GM18520 (cell line): ENCODE data around the gene CANT1.
"Not testable (repeated sequence)": the region's sequence is repeated elsewhere in the genome, so short reads cannot be mapped to it uniquely, and the experiment has no call there.

Experiments used
- ATAC-seq: cut with Tn5 transposase; IDR thresholded peaks from one replicate; pipeline ENCODE4 v1.9.1; 2021; ENCODE audit not compliant: unreplicated experiment

The CANT1 gene

DNA sequence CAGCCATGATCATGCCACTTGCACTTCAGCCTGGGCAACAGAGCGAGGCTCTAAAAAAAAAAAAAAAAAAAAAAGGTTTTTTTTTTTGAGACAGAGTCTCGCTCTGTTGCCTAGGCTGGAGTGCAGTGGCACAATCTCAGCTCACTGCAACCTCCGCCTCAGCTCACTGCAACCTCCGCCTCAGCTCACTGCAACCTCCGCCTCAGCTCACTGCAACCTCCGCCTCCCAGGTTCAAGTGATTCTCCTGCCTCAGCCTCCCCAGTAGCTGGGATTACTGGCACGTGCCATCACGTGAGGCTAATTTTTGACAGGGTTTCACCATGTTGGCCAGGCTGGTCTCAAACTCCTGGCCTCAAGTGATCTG lies 46.6 kb downstream of the CANT1 start:
- ATAC-seq, result not testable (repeated sequence)

DNA sequence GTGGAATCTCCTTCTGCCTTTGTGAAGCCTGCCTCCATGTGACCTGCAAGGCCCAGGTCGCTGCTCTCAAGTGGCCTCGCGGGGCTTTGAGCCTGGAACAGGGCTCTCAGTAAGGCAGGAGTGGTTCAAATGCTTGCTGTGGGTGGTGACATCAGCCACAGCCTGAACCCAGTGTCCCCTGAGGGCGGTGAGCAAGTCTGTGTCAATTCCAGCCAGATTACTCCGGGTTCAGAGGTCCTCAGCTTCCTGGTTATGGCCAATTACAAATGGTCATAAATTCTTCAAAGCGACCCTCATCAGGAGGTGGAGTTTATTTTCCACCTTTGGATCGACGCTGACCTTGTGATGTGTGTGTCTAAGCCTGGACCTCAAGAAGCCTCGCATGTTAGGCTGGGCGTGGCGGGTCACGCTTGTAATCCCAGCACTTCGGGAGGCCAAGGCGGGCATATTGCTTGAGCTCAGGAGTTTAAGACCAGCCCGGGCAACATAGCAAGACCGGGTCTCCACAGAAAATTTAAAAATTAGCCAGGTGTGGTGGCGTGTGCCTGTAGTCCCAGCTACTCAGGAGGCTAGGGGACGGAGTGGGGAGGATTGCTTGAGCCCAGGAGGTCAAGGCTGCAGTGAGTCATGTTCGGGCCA lies 47.1 kb downstream of the CANT1 start:
- ATAC-seq, result no peak

DNA sequence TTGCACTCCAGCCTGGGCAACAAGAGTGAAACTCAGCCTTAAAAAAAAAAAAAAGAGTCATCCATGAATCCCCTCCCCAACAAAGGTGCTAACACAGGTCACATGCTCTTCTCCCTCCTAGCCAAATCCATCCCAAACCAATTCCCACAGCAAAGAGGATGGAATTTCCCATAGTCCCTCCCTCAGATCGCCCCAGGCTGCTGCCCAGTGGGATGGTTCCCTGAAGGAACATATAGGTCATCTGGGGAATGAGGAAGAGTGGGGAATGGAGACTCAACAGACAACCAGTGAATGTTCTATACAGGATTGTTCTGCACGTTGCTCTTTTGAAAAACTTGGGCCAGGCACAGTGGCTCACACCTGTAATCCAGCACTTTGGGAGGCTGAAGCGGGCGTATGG lies 48.0 kb downstream of the CANT1 start:
- no peak for ATAC-seq

DNA sequence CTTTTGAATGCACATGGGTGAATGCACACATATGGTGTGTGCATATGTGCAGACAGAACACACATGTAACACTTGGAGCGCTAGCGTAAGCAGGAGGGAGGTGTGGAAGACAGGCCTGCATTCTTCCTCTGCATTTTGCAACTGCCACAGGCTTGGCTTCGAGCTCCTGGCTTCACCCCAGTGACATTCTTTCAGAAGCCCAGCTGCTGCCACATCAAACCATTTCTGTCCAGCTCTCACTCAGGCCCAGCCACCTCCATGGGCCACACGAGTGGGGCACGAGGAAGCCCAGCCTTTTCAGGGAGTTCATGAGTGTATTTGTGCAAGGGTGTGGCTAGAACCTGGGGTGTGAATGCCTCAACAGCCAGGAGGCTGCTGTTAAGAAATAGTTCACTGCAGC lies 48.6 kb downstream of the CANT1 start:
- ATAC-seq, result no peak

DNA sequence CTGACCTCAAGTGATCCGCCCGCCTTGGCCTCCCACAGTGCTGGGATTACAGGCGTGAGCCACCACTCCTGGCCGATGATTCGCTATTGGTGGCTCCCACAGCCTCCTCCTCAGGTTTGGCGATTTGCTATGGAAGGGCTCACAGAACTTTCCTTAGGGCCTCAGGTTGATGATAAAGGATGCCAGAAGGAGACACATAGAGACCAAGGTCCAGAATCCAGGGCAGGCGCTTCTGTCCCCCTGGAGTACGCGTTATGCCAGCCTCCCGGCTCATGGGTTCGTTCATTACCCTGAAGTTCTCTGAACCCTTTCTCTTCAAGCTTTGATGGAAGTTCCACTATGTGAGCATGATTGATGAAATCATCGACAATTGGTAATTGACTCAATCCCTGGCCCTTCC lies 49.8 kb downstream of the CANT1 start:
- no peak for ATAC-seq

DNA sequence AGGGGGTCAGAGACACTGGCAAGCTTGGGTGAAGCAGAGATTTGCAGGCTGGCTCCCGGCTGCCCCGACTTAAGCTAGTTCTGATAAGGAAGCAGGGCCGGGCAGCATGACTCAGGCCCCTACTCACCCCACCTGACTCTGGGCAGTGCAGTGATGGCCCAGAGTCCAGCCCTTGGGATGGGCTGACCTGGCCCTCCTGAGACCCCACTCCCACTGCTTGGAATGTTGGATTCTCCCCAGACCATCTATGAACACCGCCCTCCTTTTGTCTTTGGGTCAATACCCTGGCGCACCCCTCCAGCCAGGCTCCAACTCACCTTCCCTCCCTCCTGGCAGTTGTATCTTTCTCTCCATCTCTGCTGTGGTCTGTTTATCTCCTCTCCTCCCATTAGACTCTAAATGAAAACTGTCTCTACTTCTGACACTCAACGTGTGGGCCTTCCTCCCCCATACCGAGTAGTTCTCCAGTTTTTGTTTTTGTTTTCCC lies 50.9 kb downstream of the CANT1 start:
- no peak for ATAC-seq

DNA sequence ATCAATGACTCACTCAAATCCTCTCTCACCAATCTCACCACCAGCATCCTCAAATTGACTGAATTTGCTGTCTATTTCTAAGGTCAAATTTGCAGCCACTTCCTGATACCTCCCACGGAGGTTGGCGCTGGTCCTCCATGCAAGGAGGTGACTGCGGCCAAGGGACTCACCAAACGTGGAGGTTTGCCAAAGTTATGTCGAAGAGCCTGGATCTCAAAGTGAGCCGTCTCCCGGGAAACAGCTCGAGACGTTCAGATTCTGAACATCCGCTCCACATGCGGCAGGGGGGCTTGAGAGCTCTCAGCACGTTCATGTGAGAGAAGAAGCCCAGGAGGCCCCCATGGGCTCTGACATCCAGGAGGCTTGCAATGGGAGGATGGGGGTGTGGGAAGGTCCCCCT lies 52.4 kb downstream of the CANT1 start:
- ATAC-seq, result no peak

DNA sequence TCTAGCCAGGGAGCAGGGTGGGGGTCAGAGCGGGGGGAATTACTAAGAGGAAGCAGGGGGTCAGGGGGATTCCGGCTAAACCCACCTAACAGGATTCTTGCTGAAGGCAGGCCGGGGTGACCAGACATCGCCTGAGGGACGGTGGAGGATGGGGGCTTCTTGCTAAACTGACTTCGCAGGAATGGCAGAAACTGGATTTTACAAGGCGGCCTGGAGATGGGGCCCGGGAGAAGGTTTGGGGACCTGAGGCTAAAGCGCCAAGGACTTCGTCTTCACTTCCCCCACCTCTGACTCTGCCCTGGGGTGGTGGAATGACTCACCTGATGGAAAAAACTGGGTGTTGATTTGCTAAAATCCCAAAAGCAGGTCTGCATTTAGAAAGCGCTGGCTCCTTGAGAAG lies 53.3 kb downstream of the CANT1 start:
- ATAC-seq, result no peak

DNA sequence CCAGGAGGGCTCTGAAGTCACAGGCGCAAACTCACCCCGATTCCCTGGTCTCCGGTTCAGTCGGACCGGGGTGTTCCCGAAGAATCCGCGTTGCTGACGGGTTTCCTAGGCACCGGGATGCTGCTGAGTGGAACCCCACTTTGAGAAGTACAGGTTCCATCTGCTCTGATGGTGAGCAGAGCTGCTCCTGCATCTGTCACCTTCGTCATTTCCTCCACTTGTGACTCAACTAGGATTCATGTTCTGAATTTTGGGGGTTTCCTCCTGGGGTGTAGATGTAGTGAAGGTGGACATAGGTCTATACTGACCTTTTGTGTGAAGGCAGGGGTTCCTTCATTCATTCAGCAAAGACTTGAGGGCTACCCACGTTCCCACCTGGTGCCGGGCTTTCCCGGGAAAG lies 54.9 kb downstream of the CANT1 start:
- no peak for ATAC-seq

DNA sequence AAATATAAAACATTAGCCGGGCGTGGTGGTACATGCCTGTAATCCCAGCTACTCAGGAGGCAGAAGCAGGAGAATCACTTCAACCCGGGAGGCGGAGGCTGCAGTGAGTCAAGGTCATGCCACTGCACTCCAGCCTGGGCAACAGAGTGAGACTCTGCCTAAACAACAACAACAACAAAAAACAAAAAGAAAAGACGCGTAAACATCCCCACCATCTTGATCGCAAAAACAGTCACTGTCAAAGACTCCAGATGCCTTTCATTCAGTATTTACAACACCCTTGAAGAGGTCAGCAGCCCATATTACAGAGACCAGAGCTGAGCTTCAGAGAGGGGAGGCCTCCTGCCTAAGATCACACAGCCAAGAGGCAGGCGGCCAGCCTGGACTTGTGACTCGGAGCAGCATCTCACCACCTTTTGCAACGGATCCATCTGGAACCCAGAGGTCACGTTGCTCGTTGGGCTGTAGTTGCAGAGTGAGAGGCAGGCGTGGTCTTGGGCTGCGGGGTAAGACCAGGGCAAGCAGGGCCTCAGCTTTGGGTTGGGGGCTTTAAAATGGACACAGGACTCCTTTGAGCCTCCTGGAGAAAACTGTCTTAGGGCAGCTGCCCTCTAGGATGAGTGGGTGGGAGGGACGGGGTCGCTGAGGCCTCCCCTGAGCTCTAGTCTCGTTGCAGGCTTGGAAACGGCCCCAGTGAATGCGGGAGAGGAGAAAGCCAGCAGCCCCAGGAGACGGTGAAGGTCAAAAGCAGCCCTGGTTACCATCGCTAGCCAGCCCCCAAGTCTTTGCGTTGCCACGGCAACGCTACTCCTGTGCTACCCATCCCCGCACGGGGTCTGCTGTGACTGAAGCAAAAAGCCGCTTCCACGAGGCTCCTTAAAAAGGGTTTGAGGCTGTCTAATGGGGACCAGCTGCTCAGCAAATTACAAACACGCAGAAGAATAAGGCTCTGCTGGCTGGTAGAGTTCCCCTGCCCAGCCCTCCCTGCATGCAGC lies 55.9 kb downstream of the CANT1 start:
- no peak for ATAC-seq

DNA sequence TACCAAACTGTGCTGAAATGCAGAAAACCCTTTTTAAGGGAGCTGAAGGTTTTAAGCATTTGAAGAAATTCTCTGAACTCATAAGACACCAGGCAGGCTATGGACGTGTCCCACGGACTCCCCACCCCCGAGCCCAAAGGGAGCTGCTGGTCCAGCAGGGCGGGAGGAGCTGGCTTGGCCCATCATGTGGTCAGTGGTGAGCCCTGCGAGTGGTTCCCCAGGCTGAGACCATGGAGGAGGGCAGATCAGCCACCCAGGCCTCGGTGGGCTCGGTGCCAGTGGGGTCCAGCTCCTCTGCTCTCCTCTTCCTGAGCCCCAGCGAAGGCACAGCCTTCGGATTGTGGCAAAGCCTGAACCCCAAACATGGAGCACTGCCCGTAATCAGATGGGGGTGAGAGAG lies 56.9 kb downstream of the CANT1 start:
- no peak for ATAC-seq

DNA sequence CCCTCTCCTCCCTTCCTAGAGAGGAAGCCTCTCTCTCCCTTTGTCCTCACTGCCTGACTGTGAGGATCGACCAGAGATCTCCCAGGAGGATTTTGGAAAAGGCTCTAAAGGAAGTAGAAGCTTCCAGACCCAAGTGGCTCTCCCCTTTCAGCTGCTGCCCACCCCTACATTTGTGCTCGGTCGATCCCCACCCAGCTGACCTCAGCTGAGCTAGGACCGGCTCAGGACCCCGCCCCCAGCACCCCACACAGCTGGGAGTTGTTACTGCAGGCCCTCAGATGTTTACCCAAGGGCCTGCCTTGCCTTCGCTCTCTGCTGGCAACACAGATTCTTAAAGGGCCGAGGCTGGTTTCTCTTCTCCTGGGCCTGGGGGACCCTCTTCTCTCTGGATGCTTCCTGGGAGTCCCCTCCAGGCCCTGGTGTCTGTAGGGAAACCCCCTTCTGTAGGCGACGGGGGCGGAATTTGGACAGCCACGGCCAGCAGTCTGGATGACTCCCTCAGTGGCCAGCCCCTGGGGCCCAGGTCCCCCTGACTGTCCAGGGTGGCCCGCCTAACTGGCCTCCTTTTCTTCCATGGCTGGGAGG lies 57.5 kb downstream of the CANT1 start:
- ATAC-seq, result no peak

DNA sequence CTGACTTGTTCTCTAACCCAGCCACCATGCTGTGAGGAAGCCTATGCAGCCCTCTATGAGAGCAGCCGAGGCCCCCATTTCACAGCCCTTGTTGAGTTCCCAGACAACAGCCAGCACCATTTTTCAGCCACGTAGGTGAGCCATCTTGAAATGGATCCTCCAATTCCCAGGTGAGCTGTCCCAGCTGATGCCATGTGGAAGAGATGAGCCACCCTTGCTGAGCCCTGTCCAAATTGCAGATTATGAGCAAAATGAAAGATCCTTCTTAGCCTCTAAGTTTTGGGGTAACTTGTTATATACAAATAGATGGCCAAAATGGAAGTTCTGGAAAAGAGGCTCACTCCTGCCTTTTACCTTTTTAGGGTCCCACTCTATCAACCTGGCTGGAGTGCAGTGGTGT lies 58.7 kb downstream of the CANT1 start:
- no peak for ATAC-seq

DNA sequence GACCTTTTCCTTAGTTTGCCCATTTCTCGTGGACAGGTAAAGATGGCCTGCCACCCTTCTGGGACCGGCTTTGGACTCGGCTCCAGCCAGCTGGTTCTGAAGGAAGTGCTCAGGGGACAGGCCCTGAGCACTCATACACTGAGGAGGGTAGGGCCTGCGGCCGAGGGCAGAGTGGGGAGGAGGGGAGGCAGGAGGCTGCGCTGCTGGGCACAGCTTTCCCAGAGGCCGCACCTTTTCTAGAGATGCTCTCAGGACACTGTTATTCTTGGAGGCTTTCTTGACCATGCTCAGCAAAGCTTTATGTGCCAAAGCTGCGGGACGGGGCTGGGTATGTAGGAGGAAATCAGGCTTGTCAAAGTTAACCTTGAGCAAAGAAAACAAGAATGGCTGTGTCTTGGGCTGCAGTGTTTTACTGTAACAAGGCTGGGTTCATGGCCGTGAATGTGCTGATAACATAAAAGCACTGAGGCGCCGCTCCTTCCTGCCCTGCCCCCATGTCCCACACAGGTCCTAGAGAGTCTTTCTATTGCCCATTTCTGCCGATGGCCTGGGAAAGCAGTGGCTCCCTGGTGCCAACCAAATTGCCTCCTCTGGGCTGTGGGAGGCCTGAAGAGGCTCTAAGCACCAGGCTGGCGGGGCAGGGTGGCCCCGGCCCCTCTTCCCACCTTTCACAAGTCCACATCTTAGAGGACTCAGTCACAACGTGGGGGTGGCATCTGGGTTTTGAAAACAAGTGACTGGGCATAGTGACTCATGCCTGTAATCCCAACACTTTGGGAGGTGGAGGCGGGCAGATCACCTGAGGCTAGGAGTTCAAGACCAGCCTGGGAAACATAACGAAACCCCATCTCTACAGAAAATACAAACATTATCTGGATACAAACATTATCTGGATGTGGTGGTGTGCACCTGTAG lies 62.1 kb downstream of the CANT1 start:
- ATAC-seq, result no peak

DNA sequence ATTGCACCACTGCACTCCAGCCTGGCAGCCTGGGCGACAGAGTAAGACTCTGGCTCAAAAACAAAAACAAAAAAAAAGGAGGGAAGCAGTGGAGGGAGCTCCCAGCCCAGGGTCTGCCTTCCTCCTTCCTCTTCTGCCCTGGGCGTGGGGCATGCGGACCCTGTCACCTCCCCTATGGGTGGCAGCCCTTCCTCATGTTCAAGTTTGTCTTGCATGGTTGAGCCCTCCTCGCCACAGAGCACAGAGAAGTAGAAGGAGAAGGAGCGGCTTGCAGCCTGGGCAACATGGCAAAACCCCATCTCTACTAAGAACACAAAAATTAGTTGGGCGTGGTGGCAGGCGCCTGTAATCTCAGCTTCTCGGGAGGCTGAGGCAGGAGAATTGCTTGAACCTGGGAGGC lies 62.9 kb downstream of the CANT1 start:
- no peak for ATAC-seq

DNA sequence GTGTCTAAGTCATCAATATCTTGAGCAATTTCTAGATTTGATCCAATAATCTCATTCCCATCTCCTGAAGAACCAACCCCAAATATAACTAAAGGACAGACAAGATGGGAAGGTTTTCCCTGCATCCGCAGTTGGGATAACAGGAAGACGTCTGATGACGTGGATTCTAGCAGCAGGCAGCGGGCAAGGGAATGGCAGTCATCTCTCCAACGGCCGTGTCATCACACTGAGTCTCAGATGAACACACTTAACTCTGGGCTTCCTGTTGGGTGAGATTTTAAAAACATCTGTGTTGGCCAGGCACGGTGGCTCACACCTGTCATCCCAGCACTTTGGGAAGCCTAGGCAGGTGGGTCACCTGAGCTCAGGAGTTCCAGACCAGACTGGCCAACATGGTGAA lies 63.4 kb downstream of the CANT1 start:
- no peak for ATAC-seq

DNA sequence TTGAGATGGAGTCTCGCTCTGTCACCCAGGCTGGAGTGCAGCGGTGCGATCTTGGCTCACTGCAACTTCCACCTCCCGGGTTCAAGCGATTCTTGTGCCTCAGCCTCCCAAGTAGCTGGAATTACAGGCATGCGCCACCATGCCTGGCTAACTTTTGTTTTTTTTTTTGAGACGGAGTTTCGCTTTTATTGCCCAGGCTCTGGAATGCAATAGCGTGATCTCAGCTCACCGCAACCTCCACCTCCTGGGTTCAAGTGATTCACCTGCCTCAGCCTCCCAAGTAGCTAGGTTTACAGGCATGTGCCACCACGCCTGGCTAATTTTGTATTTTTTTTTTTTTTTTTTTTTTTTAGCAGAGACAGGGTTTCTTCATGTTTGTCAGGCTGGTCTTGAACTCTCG lies 64.1 kb downstream of the CANT1 start:
- ATAC-seq, result not testable (repeated sequence)

DNA sequence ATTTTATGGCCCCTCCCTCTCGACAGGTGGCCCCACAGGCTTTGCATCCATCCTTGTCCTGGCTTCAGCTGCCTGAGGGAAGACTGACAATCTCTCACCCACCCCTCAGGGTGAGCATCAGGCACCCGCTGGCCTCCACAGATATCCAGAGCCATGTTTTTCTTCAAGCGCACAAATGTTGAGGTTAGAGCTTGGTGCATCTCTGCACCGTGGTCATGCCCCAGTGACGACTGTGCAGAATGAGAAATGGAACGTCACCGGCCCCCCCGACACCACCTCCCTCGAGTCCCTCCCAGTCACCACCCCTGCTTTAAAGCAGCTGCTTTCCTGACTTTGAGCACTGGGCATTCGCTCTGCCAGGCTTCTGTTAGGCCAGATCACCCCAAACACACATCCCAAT lies 64.6 kb downstream of the CANT1 start:
- ATAC-seq, result no peak

DNA sequence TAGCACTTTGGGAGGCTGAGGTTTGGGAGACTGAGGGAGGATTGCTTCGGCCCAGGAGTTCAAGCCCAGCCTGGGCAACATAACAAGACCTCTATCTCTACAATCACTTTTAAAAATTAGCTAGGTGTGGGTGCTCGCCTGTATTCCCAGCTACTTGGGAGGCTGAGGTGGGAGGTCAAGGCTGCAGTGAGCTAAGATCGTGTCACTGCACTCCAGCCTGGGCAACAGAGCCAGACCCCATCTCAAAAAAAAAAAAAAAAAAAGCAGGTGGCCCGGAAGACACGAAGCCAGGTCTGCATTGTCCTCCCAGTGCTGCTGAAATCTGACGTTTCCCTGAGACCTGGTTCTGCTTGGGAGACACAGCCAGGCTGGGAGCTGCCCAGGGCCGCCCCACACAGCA lies 65.5 kb downstream of the CANT1 start:
- no peak for ATAC-seq
